HepG2 (cell line): ENCODE results near the gene COA3. TPM values are rescaled to one million over a fixed set of nuclear protein-coding genes. Genes with fewer than 3 reads are reported as not detected.

ENCODE experiments used
- AHR ChIP-seq: IDR thresholded peaks from 2 replicates; pipeline ENCODE4 v1.6.1; 2018; ENCODE audit warnings: missing genetic modification reagents, missing compliant biosample characterization
- ARID3A ChIP-seq: IDR thresholded peaks from 2 replicates; pipeline ENCODE4 v1.6.1; 2012; ENCODE audit warnings: low read depth, low read length, improper control_type of control experiment
- CBX2 ChIP-seq, 2 experiments: fragments of 200-600 bp in 1 of 2; sonication (generic); formaldehyde crosslinking in 1 of 2; IDR thresholded peaks; 2 replicates each; pipeline versions ENCODE4 v1.7.0 to v1.8.1; 2018 to 2022; ENCODE audit warnings: low read depth in 2 of 2, low read length in 1 of 2, mild to moderate bottlenecking in 1 of 2, missing genetic modification reagents in 1 of 2
- DMTF1 ChIP-seq: sonication (generic); formaldehyde crosslinking; IDR thresholded peaks from 2 replicates; pipeline ENCODE4 v1.4.0; 2020; ENCODE audit warnings: mild to moderate bottlenecking, missing genetic modification reagents
- HIC2 ChIP-seq: sonication (generic); formaldehyde crosslinking; IDR thresholded peaks from 2 replicates; pipeline ENCODE4 v1.9.0; 2022; ENCODE audit warnings: low read depth, missing genetic modification reagents
- HNRNPK ChIP-seq: fragments of 200-400 bp; formaldehyde crosslinking; IDR thresholded peaks from 2 replicates; pipeline ENCODE4 v1.6.1; 2018; ENCODE audit warnings: low read length, low read depth, moderate library complexity, mild to moderate bottlenecking; ENCODE audit not compliant: poor library complexity, severe bottlenecking
- JDP2 ChIP-seq: sonication (generic); formaldehyde crosslinking; IDR thresholded peaks from 2 replicates; pipeline ENCODE4 v1.8.1; 2022; ENCODE audit warnings: missing genetic modification reagents, borderline replicate concordance
- SNAPC5 ChIP-seq: sonication (generic); formaldehyde crosslinking; IDR thresholded peaks from 2 replicates; pipeline ENCODE4 v1.8.1; 2023; ENCODE audit warnings: mild to moderate bottlenecking, missing genetic modification reagents, borderline replicate concordance
- ZBTB26 ChIP-seq: IDR thresholded peaks from 2 replicates; pipeline ENCODE4 v1.6.1; 2016; ENCODE audit warnings: missing compliant biosample characterization, missing genetic modification reagents, borderline replicate concordance
- ZFP37 ChIP-seq: sonication (generic); formaldehyde crosslinking; IDR thresholded peaks from 2 replicates; pipeline ENCODE4 v1.4.0; 2020; ENCODE audit warnings: missing genetic modification reagents, borderline replicate concordance
- ZFP82 ChIP-seq: sonication (generic); formaldehyde crosslinking; IDR thresholded peaks from 2 replicates; pipeline ENCODE4 v1.5.1; 2020; ENCODE audit warnings: mild to moderate bottlenecking, missing genetic modification reagents, borderline replicate concordance
- ZMYM2 ChIP-seq: sonication (generic); formaldehyde crosslinking; IDR thresholded peaks from 2 replicates; pipeline ENCODE4 v1.8.0; 2022; ENCODE audit warnings: mild to moderate bottlenecking, missing genetic modification reagents
- ZNF224 ChIP-seq: sonication (generic); formaldehyde crosslinking; IDR thresholded peaks from 2 replicates; pipeline ENCODE4 v1.5.0; 2020; ENCODE audit warnings: mild to moderate bottlenecking, missing genetic modification reagents
- ZNF326 ChIP-seq: sonication (generic); formaldehyde crosslinking; IDR thresholded peaks from 2 replicates; pipeline ENCODE4 v1.4.0; 2020; ENCODE audit warnings: missing genetic modification reagents, borderline replicate concordance
- ZNF431 ChIP-seq: sonication (generic); formaldehyde crosslinking; IDR thresholded peaks from 2 replicates; pipeline ENCODE4 v1.9.0; 2022; ENCODE audit warnings: missing genetic modification reagents, low read depth, mild to moderate bottlenecking, borderline replicate concordance
- ZNF597 ChIP-seq: sonication (generic); formaldehyde crosslinking; IDR thresholded peaks from 2 replicates; pipeline ENCODE4 v1.5.0; 2020; ENCODE audit warnings: missing genetic modification reagents
- ZNF891 ChIP-seq: sonication (generic); formaldehyde crosslinking; IDR thresholded peaks from 2 replicates; pipeline ENCODE4 v1.5.0; 2020; ENCODE audit warnings: mild to moderate bottlenecking, missing genetic modification reagents
- ZSCAN30 ChIP-seq: sonication (generic); formaldehyde crosslinking; IDR thresholded peaks from 2 replicates; pipeline ENCODE4 v1.5.0; 2020; ENCODE audit warnings: mild to moderate bottlenecking, missing genetic modification reagents
- ZSCAN31 ChIP-seq: sonication (generic); formaldehyde crosslinking; IDR thresholded peaks from 2 replicates; pipeline ENCODE4 v1.5.0; 2020; ENCODE audit warnings: low read depth, mild to moderate bottlenecking, missing genetic modification reagents
- polyA plus RNA-seq, 8 experiments: library from polyadenylated mRNA; depleted of rRNA in 3 of 8; stranded (reverse) in 7 of 8; unstranded in 1 of 8; fragments of >200 nt; fragmentation: Illumina TruSeq in 4 of 8; extraction: Trizol in 4 of 8; gene quantifications; 2 replicates each; pipeline versions ENCODE4 v1.2.1 to v1.2.3, GENCODE V29; 2011 to 2016; ENCODE audit warnings: low read depth in 4 of 8, missing spikeins in 1 of 8, mixed read lengths in 1 of 8; ENCODE audit not compliant: insufficient read depth in 1 of 8
- total RNA-seq, 5 experiments: library from RNA; depleted of rRNA; stranded (reverse); fragments of >200 nt; fragmentation: Illumina TruSeq; extraction: Trizol; gene quantifications; 2 replicates each; pipeline ENCODE4 v1.2.3, GENCODE V29; 2016; ENCODE audit warnings: low read depth in 1 of 5

The COA3 gene
- total and polyA plus RNA-seq, 2 of the 13 experiments (the other 11 are each of a cell fraction or from before 2014, with no cell fraction given) = 133 to 202 TPM

GRCh38 chr17:42779936-42780850, 18.3 kb downstream of the COA3 start, which contains the start of gene WNK4 (continued):
- no peak for TF ChIP-seq DMTF1 (CRISPR knock-in tag)
- peak; percentile 45; the same call in 1 of the 2 replicates for TF ChIP-seq ZSCAN31 (CRISPR knock-in tag)
- 0 out of 2 replicates have a peak, but pooled peaks have one; percentile 26 for TF ChIP-seq AHR
- peak; percentile 89 for TF ChIP-seq HIC2 (CRISPR knock-in tag)
- TF ChIP-seq ZBTB26 = peak; percentile 51
- no peak for TF ChIP-seq ZFP37 (CRISPR knock-in tag)
- no peak for TF ChIP-seq CBX2 (IDR thresholded peaks at IDR 0.05; ENCODE audit: low read depth, low read length)
- TF ChIP-seq CBX2 (CRISPR knock-in tag; IDR thresholded peaks at IDR 0.05; ENCODE audit: low read depth) = peak; percentile 86; the same call in 1 of the 2 replicates
- TF ChIP-seq ZMYM2 (CRISPR knock-in tag) = no peak
- TF ChIP-seq ZNF891 (CRISPR knock-in tag) = peak; percentile 30
- no peak for TF ChIP-seq SNAPC5 (CRISPR knock-in tag)
- peak; percentile 87 for TF ChIP-seq ZNF326 (CRISPR knock-in tag)
- no peak for TF ChIP-seq ZNF597 (CRISPR knock-in tag)
- peak; percentile 87; the same call in 1 of the 2 replicates for TF ChIP-seq ZFP82 (CRISPR knock-in tag)
- TF ChIP-seq ARID3A = no peak
- peak; percentile 53 for TF ChIP-seq HNRNPK
- TF ChIP-seq JDP2 (CRISPR knock-in tag) = no peak
- TF ChIP-seq ZNF224 = no peak; the same call in 1 of the 2 replicates
- TF ChIP-seq ZNF431 (CRISPR knock-in tag) = peak; percentile 19
- TF ChIP-seq ZSCAN30 (CRISPR knock-in tag) = 0 out of 2 replicates have a peak, but pooled peaks have one; percentile 39
